Measurements from ENCODE around the gene KBTBD13. TPM values are rescaled to one million over a fixed set of nuclear protein-coding genes. Genes with fewer than 3 reads are reported as not detected.
"Not testable (repeated sequence)": the region's sequence is repeated elsewhere in the genome, so short reads cannot be mapped to it uniquely, and the experiment has no call there.

Gene KBTBD13
- total and polyA plus RNA-seq, 11 donors: 0.78 to 11.8 (median 4.2) TPM

GRCh38 chr15:65042776-65043327 is 33.7 kb upstream of the KBTBD13 start:
- no peaks in the 10 kb centered on the region for H3K9me3 ChIP-seq
- ATAC-seq: no peak
- H3K4me1 ChIP-seq: peaks cover 0 to 17% (median 0%) of the 10 kb centered on the region in 12 donors
- WGBS, 4 donors: 46 to 74% (median 60%) methylated on average over 4 of the region's 4 CpGs
- DNase-seq: no peak
- no peaks in the 10 kb centered on the region for H3K27me3 ChIP-seq
- no peak overlapping the region for H3K4me3 ChIP-seq
- no peaks in the 10 kb centered on the region for H3K36me3 ChIP-seq
- H3K27ac ChIP-seq: peak overlapping the region in 1 of 12 donors; percentile 46
- intact Hi-C loops (cut with DNase I): loop anchor here in 1 of 10 donors (10.0 kb wide), 1 partner anchor 232 kb away; no protein-coding TSS in a partner anchor
- TF ChIP-seq, protein P1, sequence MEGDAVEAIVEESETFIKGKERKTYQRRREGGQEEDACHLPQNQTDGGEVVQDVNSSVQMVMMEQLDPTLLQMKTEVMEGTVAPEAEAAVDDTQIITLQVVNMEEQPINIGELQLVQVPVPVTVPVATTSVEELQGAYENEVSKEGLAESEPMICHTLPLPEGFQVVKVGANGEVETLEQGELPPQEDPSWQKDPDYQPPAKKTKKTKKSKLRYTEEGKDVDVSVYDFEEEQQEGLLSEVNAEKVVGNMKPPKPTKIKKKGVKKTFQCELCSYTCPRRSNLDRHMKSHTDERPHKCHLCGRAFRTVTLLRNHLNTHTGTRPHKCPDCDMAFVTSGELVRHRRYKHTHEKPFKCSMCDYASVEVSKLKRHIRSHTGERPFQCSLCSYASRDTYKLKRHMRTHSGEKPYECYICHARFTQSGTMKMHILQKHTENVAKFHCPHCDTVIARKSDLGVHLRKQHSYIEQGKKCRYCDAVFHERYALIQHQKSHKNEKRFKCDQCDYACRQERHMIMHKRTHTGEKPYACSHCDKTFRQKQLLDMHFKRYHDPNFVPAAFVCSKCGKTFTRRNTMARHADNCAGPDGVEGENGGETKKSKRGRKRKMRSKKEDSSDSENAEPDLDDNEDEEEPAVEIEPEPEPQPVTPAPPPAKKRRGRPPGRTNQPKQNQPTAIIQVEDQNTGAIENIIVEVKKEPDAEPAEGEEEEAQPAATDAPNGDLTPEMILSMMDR (IDR thresholded peaks at IDR 0.05): no peak
- no peak for TF ChIP-seq POLR2A (IDR thresholded peaks at IDR 0.05)

- not testable (repeated sequence) for H3K27ac ChIP-seq
- peak in 3 of 4 donors; percentile 29 to 73 (median 44) for ATAC-seq
- 79 to 84% (median 82%) methylated on average over 5 of the region's 5 CpGs for WGBS, 4 donors
Observed at GRCh38 chr15:65044218-65044617, 32.3 kb upstream of the KBTBD13 start.

DNA sequence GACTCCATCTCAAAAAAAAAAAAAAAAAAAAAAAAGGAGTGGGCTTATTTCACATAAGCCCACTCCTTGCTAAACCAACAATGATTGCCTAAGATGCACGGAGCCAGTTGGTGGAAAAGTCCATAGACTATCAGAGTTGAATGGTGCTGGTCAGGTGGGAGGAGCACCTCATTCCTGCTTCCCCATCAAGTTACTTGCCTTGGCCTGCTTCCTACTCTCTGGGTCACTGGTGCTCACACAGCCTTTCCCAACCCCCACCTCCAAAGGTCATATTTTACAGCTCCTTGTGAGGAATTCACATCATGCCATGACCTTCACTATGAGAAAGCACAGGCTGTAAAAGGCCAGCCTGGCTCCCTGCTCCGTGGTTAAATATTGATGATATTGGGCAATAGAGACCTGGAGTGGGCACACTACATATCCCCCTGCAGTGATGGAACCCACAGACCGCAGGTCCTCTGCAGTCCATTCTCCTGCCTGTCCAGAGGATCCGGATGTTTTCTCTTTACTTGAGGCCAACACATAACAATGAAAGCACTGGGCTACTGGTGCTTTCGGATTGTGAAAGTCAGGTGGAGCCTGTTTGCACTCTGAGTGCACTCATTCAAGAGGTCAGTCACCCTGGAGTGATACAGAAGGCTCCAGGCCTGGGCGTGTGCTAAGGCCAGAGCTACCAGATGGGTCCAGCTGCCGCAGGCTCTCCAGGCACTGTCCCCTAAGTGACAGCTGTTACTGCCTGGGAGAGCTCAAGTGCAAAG is 31.6 kb upstream of the KBTBD13 start, which contains the start of gene SLC51B:
TSS of gene SLC51B (plus strand) at position 664 of the 758 bp plus-strand sequence. CDS start 4,618 bp downstream, outside the sequence.
- H3K36me3 ChIP-seq: no peaks in the 10 kb centered on the region
- TF ChIP-seq POLR2A (IDR thresholded peaks at IDR 0.05): no peak
- TF ChIP-seq, protein P1 (IDR thresholded peaks at IDR 0.05): no peak
- DNase-seq: peak in 4 of 5 donors; percentile 49 to 88 (median 70)
- H3K4me3 ChIP-seq: no peak within 1 kb of the TSS
- WGBS, 4 donors: 75 to 80% (median 79%) methylated on average over 5 to 7 of the region's 7 CpGs
- ATAC-seq: peak; percentile 60 to 89 (median 84)
- peaks cover 0 to 28% (median 9%) of the 10 kb centered on the region in 12 donors for H3K4me1 ChIP-seq
- peak within 1 kb of the TSS in 2 of 12 donors; percentile 1 to 3 for H3K27ac ChIP-seq
- no peaks in the 10 kb centered on the region for H3K27me3 ChIP-seq
- H3K9me3 ChIP-seq: no peaks in the 10 kb centered on the region
- intact Hi-C loops (cut with DNase I): loop anchor here in 1 of 10 donors (10.0 kb wide), 1 partner anchor 230 kb away; no protein-coding TSS in a partner anchor

More at GRCh38 chr15:65044218-65044617, 32.3 kb upstream of the KBTBD13 start:
- DNase-seq: peak in 1 of 5 donors; percentile 59
- H3K9me3 ChIP-seq, H3K36me3 ChIP-seq, H3K4me3 ChIP-seq, H3K27me3 ChIP-seq: not testable (repeated sequence)
- H3K4me1 ChIP-seq: peaks cover 0 to 23% (median 3%) of the 10 kb centered on the region in 12 donors
- intact Hi-C loops (cut with DNase I): loop anchor here in 1 of 10 donors (10.0 kb wide), 1 partner anchor 231 kb away; no protein-coding TSS in a partner anchor

GRCh38 chr15:65048241-65048640 is 28.3 kb upstream of the KBTBD13 start:
- Histone ChIP-seq H3K27me3 (no peaks in the 10 kb centered on the region), H3K4me1 (peaks cover 0 to 33% (median 11%) of the 10 kb centered on the region in 12 donors), H3K36me3 (peaks cover 0 to 3% (median 0%) of the 10 kb centered on the region in 9 donors), H3K27ac (no peak overlapping the region), H3K4me3 (no peak overlapping the region), H3K9me3 (no peaks in the 10 kb centered on the region)
- 70 to 89% (median 76%) methylated on average over 2 of the region's 2 CpGs for WGBS, 4 donors
- ATAC-seq (no peak), DNase-seq (no peak)
- TF ChIP-seq, protein P1 (IDR thresholded peaks at IDR 0.05): no peak
- no peak for TF ChIP-seq POLR2A (IDR thresholded peaks at IDR 0.05)
- intact Hi-C loops (cut with DNase I): loop anchor here in 1 of 10 donors (10.0 kb wide), 1 partner anchor 227 kb away; no protein-coding TSS in a partner anchor

All from heart left ventricle (tissue), 16 donors.